Hematopoietic multipotent progenitor cell treated with erythropoietin and hydrocortisone succinate and interleukin-3 and kit ligand, for 8 days (in vitro differentiated cells): ENCODE measurements around the gene UNC13B.

Experiments used
- DNase-seq: peaks from one replicate; pipeline ENCODE4 v3.0.0-alpha.2; 2015

UNC13B gene

DNA sequence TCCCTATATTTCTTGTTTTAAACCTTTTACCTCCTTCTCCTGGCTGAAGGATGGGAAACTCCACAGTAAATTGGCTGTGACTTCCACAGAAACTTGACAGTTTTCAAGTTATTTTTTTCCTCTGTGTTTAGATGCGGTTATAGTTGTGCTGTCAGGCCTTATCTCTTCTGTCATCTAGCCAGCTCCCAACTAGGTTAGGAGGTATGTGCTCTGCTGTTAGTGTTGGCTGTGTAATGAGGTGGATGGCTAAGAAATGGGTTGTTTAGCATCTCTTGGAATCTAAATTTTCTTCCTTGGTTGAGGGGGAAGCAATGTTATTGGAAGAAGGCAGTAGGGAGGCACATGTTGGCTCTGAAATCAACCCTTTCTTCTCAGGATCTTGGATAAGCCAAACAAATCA is 178.2 kb downstream of the UNC13B start:
- DNase-seq, result no peak

DNA sequence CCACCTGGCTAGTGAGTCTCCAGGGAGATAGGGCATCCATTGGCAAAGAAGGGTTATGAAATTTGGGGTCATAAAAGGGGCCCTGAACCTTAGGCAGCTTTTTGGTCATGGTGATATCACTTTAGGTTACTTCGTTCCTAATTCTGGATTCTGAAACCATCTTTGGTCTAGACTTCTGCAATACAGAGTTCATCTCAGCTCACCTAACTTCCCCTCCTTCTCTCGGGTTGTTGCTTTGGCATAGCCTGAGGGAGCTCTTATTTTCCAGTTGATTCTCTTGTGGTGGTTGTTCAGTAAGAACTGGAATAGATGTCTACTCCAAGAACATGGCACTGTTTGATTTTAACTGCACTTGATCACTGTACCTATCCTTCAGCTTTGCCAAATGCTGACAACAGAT is 179.2 kb downstream of the UNC13B start:
- DNase-seq, result no peak

DNA sequence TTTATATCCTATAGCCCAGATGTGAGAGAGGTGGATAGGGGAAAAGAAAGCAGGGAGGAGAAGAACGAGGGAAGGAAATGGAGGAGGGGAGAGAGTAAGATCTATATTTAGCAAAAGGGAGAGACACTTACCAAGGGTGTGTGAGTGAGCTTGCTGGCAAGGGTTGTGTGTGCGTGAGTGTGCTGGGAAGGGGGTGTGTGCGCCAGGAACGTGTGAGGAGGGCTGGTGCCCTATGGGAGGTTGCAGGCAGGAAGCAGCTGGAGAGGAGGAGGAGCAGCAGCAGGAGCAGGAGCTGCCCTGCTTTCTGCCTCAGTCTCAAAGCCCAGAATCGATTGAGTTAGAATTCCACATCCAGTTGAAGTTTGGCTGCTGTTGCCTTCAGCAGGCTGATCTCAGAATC is 179.8 kb downstream of the UNC13B start:
- no peak for DNase-seq

DNA sequence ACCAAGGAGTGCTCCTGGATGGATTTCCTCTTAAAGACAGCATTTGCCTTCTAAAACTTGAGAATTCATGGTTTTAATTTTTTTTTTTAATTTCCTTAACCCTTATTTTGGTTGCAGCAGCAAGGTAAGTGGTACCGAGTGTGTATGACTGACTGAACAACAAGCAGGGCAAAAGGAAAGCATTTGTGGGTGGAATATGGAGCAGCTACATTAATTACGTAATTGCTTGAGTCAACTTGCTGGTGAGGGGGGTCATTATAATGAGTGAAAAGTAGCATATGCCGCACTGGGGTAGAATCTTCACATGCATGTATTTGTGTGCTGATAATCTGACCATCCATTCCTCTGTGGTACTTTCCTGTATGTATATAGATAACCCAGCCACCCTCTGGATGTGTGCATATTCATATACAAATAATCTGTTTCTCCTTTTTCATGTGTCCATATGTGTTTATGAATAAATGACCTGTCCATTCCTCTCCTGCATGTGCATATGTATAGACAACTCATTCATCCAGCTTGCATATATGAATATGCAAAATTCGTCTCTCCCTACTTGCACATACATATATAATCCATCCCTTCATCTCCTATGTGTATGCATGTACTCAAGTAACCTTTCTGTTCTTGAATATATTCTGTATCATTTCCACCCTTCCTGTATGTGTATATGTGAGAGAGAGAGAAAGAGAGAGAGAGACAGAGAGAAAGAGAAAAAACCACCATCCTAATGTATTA is 180.6 kb downstream of the UNC13B start:
- no peak for DNase-seq

DNA sequence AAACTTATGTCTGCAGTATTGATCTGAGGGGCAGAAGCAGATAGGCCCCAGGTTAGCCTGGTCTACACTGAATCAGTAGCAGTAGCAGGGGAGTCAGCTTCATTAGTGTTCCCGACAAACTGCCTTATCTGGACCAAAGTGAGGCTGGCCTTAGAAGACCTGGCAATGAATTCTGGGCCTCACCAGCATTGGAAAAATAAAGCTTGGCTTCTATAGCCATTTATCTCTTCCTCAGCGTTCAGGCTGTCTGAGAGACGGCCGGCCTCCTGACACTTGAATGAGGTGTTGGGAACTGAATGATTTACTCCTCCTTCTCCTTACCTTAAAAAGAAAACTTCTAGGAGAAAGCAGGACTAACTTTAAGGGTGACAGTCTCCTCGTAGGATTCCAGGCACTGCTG is 186.3 kb downstream of the UNC13B start:
- no peak for DNase-seq

DNA sequence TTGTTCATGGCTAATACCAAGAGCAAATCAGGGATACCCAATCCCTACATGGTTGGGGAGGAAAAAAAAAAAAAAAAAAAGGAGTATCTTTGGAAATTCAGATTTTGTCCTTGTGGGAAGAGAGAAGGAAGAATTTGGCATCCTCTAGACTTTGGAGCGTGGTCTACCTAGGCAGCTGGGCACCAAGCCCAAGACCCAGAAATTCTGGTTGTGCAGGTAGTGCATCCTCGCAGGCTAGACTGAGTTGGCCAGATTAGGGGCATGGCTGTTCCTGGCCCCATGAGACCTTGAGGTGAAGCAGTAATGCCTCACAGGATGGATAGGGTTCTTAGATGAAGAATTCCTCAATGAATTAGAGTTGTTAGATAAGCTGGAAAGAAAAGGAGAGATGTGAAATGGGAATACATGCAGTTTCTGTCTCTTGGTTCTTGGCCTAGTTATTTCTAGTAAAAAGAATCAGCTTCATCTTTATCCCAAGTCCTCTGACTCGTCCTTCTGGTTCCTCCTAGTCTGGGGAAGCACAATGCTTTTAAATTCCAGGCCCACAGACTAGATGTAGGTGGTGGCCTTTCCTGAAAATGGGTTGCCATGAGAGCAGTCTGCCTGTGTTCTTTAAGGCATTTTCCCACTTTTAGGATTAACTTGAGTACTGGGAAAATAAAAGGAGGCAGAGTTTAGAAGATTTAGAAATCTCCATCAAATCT is 187.6 kb downstream of the UNC13B start:
- no peak for DNase-seq

DNA sequence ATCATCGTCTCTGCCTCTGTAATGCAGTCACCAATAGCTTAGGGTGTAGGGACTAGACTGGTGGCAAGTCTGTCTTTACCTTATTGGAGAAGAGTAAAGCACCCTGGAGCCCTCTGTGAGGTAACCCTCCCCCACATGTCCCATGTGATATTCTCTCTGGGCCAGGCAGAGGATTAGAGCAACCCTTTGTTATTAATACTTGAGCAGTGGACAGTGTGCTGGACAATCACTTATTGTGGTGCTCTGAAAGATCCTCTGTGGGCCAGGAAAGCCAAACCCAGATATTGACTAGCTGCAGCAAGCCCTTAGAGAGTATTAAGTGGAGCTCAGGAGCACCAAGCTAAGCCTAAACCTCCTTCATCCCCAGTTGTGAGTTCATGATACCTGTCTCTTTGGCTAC is 188.4 kb downstream of the UNC13B start:
- no peak for DNase-seq

DNA sequence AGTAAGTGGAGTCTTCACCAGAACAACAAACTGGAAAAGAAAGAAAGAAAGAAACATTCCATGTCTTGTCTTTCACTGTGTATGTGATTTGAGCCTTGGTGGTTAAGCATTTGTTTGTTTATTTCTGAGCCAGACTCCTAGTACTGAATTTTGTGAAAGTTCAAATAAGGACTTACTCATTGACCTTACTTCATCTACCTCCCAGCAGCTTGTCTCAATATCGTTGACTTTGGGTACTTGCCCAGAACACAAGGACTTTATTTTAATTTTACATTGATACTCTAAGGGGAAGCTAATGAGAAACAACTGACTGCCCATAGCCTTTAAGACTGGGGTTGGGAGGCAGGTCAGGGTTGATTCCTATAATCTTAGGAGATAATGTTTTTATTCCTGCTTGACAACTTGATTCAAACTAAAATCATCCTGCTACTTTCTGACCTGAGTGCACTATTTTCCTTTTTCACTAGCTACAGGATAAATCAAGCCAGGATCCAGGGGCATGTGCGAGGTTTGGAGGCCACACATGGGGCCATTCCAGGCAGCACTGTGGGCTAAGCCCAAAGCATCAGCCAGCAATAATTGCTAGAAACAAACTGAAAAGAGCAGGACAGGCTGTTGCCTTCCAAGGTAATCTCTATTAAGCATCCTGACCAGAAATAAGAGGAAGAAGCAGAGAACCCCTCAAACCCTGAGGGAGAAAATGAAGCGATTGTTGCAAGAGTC is 189.2 kb downstream of the UNC13B start:
- no peak for DNase-seq

DNA sequence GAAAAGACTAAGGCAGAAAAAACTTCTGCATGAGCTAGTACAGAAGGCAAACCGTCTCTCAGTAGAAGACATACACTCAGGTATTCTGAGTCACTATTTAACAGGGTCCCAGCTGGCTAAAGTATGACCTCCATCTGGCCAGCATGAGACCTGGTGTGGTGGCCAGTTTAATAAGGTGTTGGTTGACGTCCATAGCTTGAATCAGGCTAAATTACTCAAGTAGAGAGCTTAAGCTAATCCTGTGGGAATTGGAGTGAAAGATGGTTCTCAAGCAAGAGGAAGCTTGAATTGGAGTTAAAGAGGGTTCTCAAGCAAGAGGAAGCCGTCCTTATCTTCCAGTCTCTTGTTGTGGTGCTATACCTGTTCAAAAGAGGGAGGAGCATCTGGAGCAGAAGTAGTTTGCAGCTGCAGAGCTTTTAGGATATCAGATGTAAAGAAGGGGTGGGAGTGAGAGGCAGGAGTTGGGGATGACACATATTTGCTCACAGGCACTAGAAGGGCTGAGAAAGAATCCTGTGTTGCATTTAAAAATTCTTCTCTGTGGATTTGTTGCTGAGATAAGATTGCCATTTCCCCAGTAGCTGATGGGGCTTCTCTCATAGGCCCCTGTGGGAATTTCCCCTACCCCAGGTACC is 192.0 kb downstream of the UNC13B start:
- DNase-seq, result no peak

DNA sequence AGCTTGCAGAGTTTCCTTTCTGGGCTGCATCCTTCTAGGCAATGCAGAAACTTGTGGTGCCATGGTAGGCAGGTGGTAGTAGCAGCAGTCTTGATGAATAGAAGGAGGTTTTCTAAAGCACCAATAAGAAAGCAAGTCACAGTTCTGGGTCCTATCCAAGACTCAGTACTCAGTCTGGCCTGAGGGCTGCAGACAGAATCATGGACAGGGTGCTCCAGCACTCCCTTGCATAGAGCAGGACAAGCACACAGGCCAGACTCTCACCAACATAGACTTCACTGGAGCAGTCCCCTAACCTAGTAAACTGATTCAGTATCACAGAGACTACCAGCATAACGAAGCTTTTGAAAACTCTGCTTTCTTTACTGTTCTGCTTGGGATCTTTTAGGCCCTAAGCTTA is 194.1 kb downstream of the UNC13B start:
- no peak for DNase-seq

DNA sequence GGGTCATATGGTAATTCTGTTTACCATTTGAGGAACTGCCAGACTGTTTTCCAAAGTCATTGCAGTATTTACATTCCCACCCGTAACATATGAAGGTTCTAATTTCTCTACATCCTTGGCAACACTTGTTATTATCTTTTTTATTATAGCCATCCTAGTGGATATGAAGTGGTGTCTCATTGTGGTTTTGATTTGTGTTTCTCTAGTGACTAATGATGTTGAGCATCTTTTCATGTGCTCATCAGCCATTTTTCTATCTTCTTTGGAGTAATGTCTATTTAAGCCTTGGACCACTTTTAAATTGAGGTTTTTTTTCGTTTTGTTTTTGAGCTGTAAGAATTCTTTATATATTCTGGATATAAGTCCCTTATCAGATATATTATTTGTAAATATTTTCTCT is 195.3 kb downstream of the UNC13B start:
- DNase-seq, result no peak

DNA sequence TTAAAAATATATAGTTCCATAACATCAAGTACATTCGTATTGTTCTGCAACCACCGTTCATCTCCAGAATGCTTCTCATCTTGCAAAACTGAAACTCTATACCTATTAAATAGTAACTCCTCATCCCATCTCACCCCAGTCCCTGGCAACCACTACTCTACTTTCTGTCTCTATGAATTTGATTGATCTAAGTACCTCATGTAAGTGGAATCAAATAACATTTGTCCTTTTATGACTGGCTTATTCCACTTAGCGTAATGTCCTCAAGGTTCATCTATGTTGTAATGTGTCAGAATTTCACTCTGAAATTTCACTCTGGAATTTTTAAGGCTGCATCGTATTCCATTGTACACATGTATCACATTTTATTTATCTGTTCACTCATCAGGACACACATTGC is 196.0 kb downstream of the UNC13B start:
- DNase-seq, result no peak

DNA sequence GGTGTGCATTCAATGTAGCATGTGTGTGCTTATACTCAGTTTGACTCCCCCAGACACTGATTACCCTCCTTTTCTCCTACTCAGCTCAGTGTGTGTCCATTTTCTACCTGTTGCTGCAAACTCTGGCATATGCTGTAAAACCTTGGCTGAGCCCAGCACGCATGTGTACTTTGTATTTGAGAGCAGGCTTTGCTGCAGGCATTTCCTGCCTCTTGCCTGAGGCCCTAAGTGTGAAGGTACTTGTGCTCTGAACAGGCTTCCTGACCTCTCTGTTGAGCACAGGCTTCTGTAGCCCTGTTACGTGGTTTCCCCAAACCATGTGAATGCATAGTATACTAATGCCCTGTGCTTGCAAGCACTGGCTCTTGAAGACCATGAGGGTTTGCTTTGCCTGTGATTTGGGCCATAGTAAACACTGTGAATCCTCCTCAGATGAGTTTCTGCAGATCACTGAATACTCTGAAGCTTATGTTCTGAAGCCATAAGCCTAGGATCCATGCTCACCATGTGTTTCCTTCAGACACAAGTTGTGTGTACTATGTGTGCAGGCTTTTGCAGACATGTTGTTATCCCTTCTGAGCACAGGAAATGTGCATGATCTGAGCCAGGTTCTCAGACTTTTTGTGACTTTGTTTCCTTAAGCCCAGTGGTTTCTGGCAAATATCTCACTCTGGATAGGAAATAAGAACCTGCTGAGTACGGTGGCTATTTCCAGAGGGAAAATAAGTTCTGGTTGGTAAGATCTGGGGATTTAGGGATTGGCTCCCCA is 203.2 kb downstream of the UNC13B start:
- DNase-seq, result no peak

DNA sequence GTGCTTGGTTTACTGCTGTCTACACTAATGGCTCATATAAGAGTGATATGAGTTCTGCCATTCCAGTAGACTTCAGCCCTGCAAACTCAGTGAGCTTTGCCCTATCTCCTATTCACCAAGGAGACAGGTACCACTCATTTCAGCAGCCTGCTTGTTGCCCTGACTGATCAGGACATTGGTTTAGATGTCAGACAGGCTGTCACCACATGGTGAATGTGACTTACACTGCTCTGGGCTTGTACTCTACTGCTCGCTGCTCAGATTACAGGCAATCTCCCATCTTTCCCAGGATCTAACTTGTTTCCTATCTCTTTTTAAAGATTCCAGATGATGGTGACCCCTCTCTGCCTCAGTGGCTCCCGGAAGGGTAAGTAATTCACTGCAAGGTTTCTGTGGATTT is 204.8 kb downstream of the UNC13B start:
- DNase-seq, result no peak

DNA sequence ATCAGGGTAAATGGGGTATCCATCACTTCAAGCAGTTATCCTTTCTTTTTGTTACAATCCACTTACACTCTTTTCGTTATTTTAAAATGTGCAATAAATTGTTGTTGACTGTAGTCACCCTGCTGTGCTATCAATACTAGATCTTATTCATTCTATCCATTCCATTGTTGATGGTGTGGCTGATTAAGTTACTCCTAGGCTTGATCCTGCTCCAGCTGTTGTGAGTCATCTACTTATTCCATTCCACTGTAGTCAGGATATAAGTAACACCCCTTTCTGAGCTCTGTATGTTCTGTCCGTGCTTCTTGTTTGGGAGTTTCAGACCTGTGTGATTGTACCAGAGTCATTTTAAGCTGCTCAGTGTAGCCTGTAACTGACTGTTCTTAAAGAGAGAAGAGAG is 205.6 kb downstream of the UNC13B start:
- DNase-seq, result no peak

DNA sequence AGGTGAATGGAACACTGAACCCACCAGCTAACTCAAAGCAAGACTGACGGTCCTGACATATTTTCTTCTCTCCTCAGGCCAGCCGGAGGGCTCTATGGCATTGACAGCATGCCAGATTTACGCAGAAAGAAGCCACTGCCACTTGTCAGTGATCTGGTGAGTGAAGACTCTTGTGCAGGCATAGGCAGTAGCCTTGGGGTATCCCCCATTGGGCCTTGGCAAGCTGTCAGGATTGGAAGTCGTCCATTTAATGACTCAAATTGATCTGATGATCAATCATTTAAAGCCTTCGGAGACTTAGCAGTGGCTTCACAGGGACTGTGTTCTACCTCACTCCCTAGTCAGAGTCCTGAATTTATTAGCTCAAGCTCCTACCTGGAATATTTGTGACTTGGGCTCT is 208.4 kb downstream of the UNC13B start:
- no peak for DNase-seq

DNA sequence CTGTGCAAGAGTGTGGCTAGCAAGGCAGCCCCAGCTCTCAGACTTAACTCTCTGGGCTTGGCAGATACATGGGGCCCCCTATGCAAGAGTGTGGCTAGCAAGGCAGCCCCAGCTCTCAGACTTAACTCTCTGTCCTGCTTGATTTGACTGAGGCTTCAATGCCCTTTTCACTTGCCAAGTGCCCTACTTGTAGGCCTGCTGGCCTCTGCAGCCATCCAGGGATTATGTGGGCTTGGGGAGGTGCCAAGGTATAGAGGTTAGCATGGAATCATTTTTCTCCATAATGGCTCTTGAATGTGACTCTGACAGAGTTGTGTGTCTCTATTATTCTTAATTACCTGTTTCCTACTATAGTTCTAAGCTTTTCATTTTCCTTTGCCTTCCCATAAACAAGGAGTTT is 212.6 kb downstream of the UNC13B start:
- no peak for DNase-seq

DNA sequence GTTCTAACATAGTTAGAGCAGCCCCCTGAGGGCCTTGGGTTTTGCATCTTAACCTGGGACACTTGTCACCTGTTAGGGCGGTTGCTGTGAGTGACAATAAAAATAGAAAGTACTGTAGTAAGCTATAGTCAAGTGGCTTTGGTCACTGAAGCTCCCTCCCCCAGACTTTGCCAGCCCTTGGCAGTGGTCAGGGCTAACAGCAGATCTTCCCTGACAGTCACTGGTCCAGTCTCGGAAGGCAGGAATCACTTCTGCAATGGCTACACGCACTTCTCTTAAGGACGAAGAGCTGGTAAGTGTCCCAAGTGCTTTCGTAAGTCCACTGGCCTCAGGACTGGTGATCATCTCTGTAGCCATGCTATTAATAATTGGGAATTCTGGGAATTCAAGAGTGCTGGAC is 213.1 kb downstream of the UNC13B start:
- DNase-seq, result no peak

DNA sequence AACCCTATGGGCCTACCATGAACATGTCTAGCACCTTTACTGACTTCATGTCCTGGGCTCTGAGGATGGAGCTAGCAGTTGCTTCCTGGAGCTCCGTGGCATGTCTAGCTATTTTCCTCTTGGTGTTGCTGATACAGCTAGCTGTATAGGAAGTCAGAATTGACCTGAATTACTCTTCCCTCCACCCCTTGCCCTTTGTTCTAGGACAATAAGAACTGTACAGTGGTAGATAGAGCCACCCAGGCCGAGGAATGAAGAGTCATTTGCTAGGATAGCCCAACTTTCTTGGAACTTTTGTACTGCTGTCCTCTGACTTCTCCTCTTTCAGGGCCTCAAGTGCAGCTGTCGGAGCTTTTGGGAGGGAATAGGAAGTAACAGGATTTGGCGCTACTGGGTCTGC is 218.2 kb downstream of the UNC13B start:
- DNase-seq, result no peak

DNA sequence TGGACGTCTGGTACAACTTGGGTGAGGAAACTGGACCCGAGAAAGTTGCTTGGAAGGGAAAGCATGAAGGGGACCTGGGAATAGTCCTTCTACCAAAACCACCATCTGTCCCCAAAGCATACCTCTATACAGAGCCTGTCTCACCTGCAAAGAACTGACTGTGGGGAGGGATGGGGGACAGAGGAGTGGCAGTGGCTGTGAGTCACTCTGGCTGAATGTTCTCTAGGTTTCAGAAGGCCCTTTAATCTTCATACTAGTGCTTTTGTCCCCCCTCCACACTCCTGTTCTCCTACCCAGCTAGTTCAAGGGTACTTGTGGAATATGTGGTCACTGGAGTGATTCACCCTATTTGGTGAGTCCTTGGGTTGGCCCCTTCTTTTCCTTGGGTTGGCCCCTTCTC is 218.8 kb downstream of the UNC13B start:
- no peak for DNase-seq

DNA sequence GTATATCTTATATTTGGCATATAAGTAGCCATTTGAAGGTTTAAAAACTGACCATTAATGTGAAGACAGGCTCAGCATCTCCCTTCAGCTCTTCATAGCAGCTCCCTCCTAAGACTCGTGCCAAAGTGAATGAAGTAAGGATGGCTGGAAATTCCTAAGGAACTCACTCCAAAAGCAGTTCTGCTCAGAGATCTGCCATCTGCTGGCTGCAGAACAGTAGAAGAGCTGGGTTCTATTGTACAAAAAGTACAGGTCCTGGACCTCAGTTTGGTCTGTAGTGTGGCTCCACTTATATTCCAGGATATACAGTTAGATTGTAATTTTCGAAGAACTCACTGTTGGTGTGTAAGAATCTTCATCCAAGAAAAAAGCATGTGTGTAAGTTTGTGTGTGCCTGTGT is 223.2 kb downstream of the UNC13B start:
- DNase-seq, result no peak

DNA sequence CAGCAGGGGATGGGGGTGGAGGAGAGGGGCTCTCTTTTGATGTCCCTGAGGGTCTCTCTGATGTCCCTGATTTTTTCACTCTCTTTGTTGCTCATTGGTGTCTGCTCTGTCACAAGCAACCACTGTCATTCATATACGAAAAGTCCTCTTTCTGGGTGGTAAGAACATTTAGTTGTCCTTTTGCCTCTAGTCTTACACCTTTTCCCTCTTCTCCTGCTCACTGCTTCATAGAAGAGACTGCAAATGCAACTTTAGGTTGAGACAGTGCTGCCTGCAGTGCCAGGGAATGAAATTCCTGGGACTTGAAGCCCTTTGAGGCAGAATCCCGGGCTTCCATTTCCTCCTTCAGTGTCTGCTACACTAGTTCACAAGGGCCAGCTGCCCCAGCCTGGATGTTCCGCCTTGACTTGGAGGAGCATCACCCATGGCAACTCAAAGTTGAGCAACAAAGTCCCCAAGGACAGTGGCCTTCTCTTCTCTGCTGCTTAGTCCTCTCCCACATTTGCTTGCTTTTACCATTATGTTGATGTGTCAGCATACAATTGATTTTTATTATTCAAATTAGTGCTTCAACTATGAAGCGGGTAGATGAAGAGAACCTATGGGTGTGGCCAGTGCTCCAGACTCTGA is 233.4 kb downstream of the UNC13B start:
- DNase-seq, result no peak
